ENCODE results near the gene LAMP1.
"Not testable (repeated sequence)": the region's sequence is repeated elsewhere in the genome, so short reads cannot be mapped to it uniquely, and the experiment has no call there.

The LAMP1 gene

DNA sequence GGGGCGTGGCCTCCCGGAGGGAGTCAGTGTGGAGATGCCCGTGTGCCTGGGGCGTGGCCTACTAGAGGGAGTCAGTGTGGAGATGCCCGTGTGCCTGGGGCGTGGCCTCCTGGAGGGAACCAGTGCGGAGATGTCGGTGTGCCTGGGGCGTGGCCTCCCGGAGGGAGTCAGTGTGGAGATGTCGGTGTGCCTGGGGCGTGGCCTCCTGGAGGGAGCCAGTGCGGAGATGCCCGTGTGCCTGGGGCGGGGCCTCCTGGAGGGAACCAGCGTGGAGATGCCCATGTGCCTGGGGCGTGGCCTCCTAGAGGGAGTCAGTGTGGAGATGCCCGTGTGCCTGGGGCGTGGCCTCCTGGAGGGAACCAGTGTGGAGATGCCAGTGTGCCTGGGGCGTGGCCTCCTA is 17.1 kb downstream of the LAMP1 start:
- H3K4me1 ChIP-seq (ENCODE audit: insufficient read depth, low read length); H3K9ac ChIP-seq (ENCODE audit: low read depth, low read length); H3K9me3 ChIP-seq (ENCODE audit: control insufficient read depth, insufficient read depth, low read length): not testable (repeated sequence)
- peaks cover 10% of the 10 kb centered on the region; the same call in 1 of the 2 replicates for H3K36me3 ChIP-seq (ENCODE audit: insufficient read depth, low read length)

DNA sequence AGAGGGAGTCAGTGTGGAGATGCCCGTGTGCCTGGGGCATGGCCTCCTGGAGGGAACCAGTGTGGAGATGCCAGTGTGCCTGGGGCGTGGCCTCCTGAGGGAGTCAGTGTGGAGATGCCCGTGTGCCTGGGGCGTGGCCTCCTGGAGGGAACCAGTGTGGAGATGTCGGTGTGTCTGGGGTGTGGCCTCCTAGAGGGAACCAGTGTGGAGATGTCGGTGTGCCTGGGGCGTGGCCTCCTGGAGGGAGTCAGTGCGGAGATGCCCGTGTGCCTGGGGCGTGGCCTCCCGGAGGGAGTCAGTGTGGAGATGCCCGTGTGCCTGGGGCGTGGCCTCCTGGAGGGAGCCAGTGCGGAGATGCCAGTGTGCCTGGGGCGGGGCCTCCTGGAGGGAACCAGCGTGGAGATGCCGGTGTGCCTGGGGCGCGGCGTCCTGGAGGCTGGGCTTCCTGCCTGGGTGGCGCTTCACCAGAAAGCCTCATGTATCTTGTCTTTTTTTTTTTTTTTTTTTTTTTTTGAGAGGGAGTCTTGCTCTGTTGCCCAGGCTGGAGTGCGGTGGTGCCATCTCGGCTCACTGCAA is 17.9 kb downstream of the LAMP1 start:
- H3K9ac ChIP-seq (ENCODE audit: low read depth, low read length); H3K4me1 ChIP-seq (ENCODE audit: insufficient read depth, low read length); H3K9me3 ChIP-seq (ENCODE audit: control insufficient read depth, insufficient read depth, low read length): not testable (repeated sequence)
- H3K36me3 ChIP-seq (ENCODE audit: insufficient read depth, low read length), result peaks cover 13% of the 10 kb centered on the region; the same call in 1 of the 2 replicates

DNA sequence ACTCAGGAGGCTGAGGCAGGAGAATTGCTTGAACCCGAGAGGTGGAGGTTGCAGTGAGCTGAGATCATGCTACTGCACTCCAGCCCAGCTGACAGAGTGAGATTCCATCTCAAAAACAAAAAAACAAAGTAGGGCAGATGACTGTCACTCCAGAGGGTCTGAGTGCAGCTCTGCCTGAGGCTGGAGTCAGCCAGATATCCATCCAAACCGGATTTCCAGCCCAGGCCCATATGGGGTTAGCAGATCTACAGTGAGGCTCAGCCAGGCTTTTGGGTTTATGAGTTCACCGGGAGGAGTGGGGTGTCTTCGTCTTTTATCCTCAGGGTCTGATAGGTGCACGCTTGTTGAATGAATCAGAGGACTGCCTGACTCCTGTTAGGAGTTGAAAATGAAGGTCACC is 19.0 kb downstream of the LAMP1 start:
- H3K36me3 ChIP-seq (ENCODE audit: insufficient read depth, low read length), result peaks cover 12% of the 10 kb centered on the region; the same call in 1 of the 2 replicates
- no peaks in the 10 kb centered on the region for H3K9me3 ChIP-seq (ENCODE audit: control insufficient read depth, insufficient read depth, low read length)
- H3K9ac ChIP-seq (ENCODE audit: low read depth, low read length), result no peak overlapping the region
- H3K4me1 ChIP-seq (ENCODE audit: insufficient read depth, low read length), result no peaks in the 10 kb centered on the region

DNA sequence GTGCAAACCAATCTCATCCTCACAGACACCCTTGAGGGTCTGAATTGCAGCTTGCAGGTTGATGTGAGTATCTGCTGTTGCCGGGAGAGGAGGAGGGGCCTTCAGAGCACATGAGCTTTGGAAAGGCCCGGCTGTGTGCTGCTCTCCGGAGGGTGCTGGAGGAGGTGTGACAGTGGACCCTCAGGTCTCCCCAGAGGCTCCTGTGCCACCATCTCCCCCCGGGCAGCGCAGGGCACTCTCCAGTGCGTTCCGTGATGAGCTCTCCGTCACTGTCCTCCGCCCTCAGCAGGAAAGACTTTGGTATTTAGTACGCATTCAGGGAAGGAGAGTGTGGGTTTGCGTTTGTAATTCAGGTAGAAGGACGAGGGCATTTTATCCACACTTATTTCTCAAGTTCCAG is 20.0 kb downstream of the LAMP1 start:
- Histone ChIP-seq H3K9me3 (ENCODE audit: control insufficient read depth, insufficient read depth, low read length) (no peaks in the 10 kb centered on the region), H3K4me1 (ENCODE audit: insufficient read depth, low read length) (no peaks in the 10 kb centered on the region), H3K9ac (ENCODE audit: low read depth, low read length) (no peak overlapping the region), H3K36me3 (ENCODE audit: insufficient read depth, low read length) (peaks cover 14% of the 10 kb centered on the region; the same call in 1 of the 2 replicates)

DNA sequence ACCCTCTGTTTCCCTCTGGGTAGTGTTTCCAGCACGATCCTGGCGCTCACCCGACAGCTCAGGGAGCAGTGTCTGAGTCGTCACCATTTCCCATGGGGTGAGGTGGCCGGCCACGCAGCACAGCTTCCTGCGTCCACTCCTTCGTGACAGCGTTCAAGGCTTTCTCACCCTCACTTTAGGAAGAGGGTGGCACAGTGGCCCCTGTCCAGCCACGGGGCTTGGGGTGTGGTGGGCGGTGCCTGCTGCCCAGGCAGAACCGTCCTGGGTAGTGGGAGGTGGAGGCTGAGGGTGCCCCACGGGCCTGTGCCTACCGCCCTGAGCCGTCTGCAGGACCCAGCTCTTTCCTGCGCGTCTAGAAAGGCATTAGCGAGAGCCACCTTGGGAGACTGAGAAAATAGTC is 21.9 kb downstream of the LAMP1 start:
- no peak overlapping the region for H3K9ac ChIP-seq (ENCODE audit: low read depth, low read length)
- H3K9me3 ChIP-seq (ENCODE audit: control insufficient read depth, insufficient read depth, low read length), result no peaks in the 10 kb centered on the region
- peaks cover 14% of the 10 kb centered on the region; the same call in 1 of the 2 replicates for H3K36me3 ChIP-seq (ENCODE audit: insufficient read depth, low read length)
- H3K4me1 ChIP-seq (ENCODE audit: insufficient read depth, low read length), result no peaks in the 10 kb centered on the region

DNA sequence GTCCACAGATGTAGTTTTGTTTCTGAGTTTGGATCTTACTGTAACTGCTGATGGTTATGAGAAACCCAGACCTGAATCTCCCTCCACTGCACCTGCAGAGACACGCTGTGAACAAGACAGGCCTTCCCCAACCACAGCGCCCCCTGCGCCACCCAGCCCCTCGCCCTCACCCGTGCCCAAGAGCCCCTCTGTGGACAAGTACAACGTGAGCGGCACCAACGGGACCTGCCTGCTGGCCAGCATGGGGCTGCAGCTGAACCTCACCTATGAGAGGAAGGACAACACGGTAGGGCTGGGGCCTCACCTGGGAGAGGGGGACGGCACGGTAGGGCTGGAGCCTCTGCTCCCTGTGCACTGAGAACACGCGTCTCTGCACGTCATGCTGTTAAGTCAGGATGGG is 22.3 kb downstream of the LAMP1 start:
- H3K4me1 ChIP-seq (ENCODE audit: insufficient read depth, low read length), result no peaks in the 10 kb centered on the region
- H3K36me3 ChIP-seq (ENCODE audit: insufficient read depth, low read length), result peaks cover 14% of the 10 kb centered on the region; the same call in 1 of the 2 replicates
- H3K9me3 ChIP-seq (ENCODE audit: control insufficient read depth, insufficient read depth, low read length), result no peaks in the 10 kb centered on the region
- H3K9ac ChIP-seq (ENCODE audit: low read depth, low read length), result no peak overlapping the region

DNA sequence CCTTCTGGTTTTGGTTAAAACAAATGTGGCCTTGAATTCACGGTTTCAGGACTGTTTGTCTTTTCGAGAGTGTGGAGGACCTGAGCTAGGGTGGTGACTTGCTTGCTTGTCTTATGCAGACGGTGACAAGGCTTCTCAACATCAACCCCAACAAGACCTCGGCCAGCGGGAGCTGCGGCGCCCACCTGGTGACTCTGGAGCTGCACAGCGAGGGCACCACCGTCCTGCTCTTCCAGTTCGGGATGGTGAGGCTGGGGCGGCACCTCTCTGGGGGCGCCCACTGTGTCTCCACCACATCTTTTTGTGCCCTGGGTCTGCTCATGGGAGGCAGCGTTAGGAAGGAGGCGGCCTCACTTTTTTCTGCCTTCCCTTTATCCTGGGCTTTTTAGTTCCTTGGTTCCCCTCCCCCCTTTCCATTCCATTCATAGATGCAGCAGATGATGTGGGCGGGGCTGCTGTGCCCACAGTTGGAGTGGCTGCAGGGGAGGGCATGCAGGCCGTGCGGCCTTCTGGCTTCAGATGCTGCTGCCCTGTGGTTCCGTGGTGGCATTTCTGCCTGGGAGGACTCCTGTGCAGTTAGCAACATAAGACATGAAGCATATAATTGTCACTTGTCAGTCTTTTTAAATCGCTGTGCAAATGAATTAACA is 23.3 kb downstream of the LAMP1 start:
- Histone ChIP-seq H3K9ac (ENCODE audit: low read depth, low read length) (no peak overlapping the region), H3K4me1 (ENCODE audit: insufficient read depth, low read length) (no peaks in the 10 kb centered on the region), H3K36me3 (ENCODE audit: insufficient read depth, low read length) (peaks cover 14% of the 10 kb centered on the region; the same call in 1 of the 2 replicates), H3K9me3 (ENCODE audit: control insufficient read depth, insufficient read depth, low read length) (no peaks in the 10 kb centered on the region)

DNA sequence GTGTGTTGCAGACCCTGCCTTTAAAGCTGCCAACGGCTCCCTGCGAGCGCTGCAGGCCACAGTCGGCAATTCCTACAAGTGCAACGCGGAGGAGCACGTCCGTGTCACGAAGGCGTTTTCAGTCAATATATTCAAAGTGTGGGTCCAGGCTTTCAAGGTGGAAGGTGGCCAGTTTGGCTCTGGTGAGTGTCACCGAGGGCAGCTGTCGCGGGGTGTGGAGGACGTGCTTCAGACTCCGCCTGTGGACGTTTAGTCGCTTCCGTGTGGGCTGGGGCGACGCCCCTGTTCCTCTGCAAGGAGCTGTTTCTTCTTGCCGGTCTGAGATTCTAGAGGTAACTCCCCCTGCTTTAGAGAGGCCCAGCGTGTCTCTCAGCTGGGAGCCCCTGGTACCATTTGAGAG is 24.5 kb downstream of the LAMP1 start:
- no peaks in the 10 kb centered on the region for H3K9me3 ChIP-seq (ENCODE audit: control insufficient read depth, insufficient read depth, low read length)
- H3K36me3 ChIP-seq (ENCODE audit: insufficient read depth, low read length), result peaks cover 14% of the 10 kb centered on the region; the same call in 1 of the 2 replicates
- H3K9ac ChIP-seq (ENCODE audit: low read depth, low read length), result no peak overlapping the region
- no peaks in the 10 kb centered on the region for H3K4me1 ChIP-seq (ENCODE audit: insufficient read depth, low read length)

DNA sequence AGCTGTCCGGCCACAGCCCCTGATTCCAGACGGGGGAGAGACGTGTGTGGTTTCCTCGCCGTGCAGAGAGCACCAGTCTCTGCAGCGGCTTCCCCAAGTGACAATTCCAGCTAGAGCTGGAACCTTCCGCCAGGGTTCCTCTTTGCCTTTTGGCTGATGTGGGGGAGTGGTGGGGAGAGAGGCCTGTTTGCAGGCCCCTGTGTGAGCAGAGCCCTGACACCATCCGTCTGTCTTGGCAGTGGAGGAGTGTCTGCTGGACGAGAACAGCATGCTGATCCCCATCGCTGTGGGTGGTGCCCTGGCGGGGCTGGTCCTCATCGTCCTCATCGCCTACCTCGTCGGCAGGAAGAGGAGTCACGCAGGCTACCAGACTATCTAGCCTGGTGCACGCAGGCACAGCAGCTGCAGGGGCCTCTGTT is 25.0 kb downstream of the LAMP1 start:
- H3K9ac ChIP-seq (ENCODE audit: low read depth, low read length), result no peak overlapping the region
- no peaks in the 10 kb centered on the region for H3K9me3 ChIP-seq (ENCODE audit: control insufficient read depth, insufficient read depth, low read length)
- H3K36me3 ChIP-seq (ENCODE audit: insufficient read depth, low read length), result peaks cover 14% of the 10 kb centered on the region; the same call in 1 of the 2 replicates
- H3K4me1 ChIP-seq (ENCODE audit: insufficient read depth, low read length), result no peaks in the 10 kb centered on the region

DNA sequence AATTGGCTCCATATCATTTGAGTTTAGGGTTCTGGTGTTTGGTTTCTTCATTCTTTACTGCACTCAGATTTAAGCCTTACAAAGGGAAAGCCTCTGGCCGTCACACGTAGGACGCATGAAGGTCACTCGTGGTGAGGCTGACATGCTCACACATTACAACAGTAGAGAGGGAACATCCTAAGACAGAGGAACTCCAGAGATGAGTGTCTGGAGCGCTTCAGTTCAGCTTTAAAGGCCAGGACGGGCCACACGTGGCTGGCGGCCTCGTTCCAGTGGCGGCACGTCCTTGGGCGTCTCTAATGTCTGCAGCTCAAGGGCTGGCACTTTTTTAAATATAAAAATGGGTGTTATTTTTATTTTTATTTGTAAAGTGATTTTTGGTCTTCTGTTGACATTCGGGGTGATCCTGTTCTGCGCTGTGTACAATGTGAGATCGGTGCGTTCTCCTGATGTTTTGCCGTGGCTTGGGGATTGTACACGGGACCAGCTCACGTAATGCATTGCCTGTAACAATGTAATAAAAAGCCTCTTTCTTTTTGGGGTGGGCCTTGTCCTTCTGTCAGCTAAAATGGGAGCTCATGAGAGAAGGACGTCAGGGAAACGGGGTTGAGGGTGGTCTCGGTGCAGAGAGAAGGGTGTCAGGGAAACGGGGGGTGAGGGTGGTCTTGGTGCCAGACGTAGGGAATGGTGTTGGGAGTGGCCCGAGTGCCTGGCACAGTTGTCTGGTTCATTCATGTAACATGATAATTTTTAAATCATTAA is 26.0 kb downstream of the LAMP1 start:
- no peaks in the 10 kb centered on the region for H3K4me1 ChIP-seq (ENCODE audit: insufficient read depth, low read length)
- peaks cover 14% of the 10 kb centered on the region; the same call in 1 of the 2 replicates for H3K36me3 ChIP-seq (ENCODE audit: insufficient read depth, low read length)
- H3K9ac ChIP-seq (ENCODE audit: low read depth, low read length), result no peak overlapping the region
- no peaks in the 10 kb centered on the region for H3K9me3 ChIP-seq (ENCODE audit: control insufficient read depth, insufficient read depth, low read length)

DNA sequence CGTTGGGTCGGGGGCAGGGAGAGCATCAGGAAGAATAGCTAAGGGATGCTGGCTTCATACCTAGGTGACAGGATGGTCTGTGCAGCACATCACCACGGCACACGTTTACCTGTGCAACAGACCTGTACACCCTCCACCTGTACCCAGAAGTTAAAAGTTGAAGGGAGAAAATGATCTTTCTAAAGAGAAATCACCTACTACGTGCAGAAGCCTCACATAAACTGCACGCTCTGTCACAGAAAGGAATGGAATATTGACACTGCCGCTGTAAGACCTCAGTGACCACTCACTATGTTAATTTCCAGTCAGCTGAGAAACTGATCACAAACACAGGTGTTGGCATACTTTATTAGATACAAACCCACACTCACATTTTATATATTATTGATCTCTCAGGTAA is 26.8 kb downstream of the LAMP1 start:
- Histone ChIP-seq H3K9me3 (ENCODE audit: control insufficient read depth, insufficient read depth, low read length) (no peaks in the 10 kb centered on the region), H3K4me1 (ENCODE audit: insufficient read depth, low read length) (no peaks in the 10 kb centered on the region), H3K36me3 (ENCODE audit: insufficient read depth, low read length) (peaks cover 14% of the 10 kb centered on the region; the same call in 1 of the 2 replicates), H3K9ac (ENCODE audit: low read depth, low read length) (no peak overlapping the region)

DNA sequence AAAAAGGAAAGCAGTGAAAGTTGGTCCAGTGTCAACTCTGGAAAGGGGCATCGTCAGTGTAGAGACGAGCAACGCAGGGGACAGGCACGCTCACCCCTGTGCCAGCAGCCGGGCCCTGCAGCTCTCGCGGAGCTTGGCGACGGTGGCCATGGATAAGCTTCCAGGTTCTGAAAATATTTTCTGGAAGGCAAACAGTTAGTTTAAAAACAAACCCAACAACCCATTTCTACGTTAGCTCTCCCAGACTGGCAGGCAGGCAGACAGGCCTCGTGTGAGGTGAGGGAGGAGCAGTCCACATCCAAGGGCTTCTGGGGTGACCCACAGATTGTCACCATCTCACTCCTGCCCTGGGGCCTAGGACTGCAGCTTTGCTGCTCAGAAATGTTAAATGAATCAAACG is 27.4 kb downstream of the LAMP1 start:
- H3K36me3 ChIP-seq (ENCODE audit: insufficient read depth, low read length), result peaks cover 14% of the 10 kb centered on the region; the same call in 1 of the 2 replicates
- no peak overlapping the region for H3K9ac ChIP-seq (ENCODE audit: low read depth, low read length)
- no peaks in the 10 kb centered on the region for H3K4me1 ChIP-seq (ENCODE audit: insufficient read depth, low read length)
- no peaks in the 10 kb centered on the region for H3K9me3 ChIP-seq (ENCODE audit: control insufficient read depth, insufficient read depth, low read length)

DNA sequence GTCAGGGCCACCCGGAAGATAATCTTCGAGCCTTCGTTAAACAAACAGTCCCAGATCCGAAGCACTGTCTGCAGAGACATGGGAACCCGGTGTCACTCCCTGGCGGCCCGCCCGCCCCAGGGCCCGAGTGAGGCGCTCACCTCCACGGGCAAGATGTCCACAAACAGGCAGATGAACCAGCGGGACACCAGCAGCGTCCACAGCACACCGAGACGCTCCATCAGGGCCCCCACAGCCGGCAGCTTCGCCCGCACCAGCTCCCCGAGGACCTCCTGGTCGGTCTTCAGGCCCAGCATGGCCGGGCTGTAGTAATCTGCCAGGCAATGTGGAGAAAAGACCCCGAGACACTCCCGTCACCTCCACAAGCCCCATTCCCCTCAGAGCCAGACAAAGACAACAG is 28.7 kb downstream of the LAMP1 start:
- Histone ChIP-seq H3K4me1 (ENCODE audit: insufficient read depth, low read length) (no peaks in the 10 kb centered on the region), H3K9ac (ENCODE audit: low read depth, low read length) (no peak overlapping the region), H3K36me3 (ENCODE audit: insufficient read depth, low read length) (peaks cover 6% of the 10 kb centered on the region; the same call in 1 of the 2 replicates), H3K9me3 (ENCODE audit: control insufficient read depth, insufficient read depth, low read length) (no peaks in the 10 kb centered on the region)

DNA sequence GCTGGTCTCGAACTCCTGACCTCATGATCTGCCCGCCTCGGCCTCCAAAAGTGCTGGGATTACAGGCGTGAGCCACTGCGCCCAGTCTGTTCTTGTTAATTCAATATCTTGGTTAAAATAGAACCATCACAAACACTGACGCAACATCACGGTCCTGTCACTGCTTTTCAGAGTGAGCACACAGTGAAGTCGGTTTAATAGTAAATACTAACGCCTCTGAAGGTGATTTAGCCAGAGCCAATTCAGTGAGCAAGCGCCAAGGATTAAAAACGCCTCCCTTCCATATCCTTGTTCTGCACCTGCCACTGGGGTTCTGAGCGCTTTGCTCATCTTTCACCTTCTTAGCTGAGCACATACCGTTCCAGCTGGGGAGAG is 30.3 kb downstream of the LAMP1 start:
- H3K36me3 ChIP-seq (ENCODE audit: insufficient read depth, low read length), result no peaks in the 10 kb centered on the region; the same call in 1 of the 2 replicates
- H3K9ac ChIP-seq (ENCODE audit: low read depth, low read length), result no peak overlapping the region

More for the DNA sequence above, 30.3 kb downstream of the LAMP1 start:
- Histone ChIP-seq H3K9me3 (ENCODE audit: control insufficient read depth, insufficient read depth, low read length) (no peaks in the 10 kb centered on the region), H3K4me1 (ENCODE audit: insufficient read depth, low read length) (no peaks in the 10 kb centered on the region)
